Esophagus muscularis mucosa (tissue), 4 donors: ENCODE results near the gene MVB12B. TPM values are rescaled to one million over a fixed set of nuclear protein-coding genes. Genes with fewer than 3 reads are reported as not detected.

Experiments
- DNase-seq: peaks from one replicate; pipeline ENCODE4 v3.0.0-alpha.2; 2017; ENCODE audit errors: extremely low spot score
- H3K27ac ChIP-seq, 4 donors: fragments of 200-600 bp; sonication (generic); replicated peaks in 1 of 4; 1 replicate in 3 of 4; 2 replicates in 1 of 4; pipeline ENCODE4 v1.5.1; 2016 to 2019; ENCODE audit warnings: mild to moderate bottlenecking in 1 of 4
- H3K27me3 ChIP-seq, 4 donors: fragments of 200-600 bp; sonication (generic); one replicate each; pipeline versions ENCODE4 v1.5.1 to v1.6.0; 2016 to 2019
- H3K36me3 ChIP-seq, 4 donors: fragments of 200-600 bp; sonication (generic); one replicate each; pipeline ENCODE4 v1.5.1; 2016 to 2019
- H3K4me1 ChIP-seq, 4 donors: fragments of 200-600 bp; sonication (generic); one replicate each; pipeline ENCODE4 v1.5.1; 2016 to 2019
- H3K4me3 ChIP-seq, 4 donors: fragments of 200-600 bp; sonication (generic); 1 replicate in 2 of 4; 2 replicates in 2 of 4; pipeline ENCODE4 v1.5.1; 2016 to 2019; ENCODE audit warnings: mild to moderate bottlenecking in 4 of 4, moderate library complexity in 1 of 4
- H3K9me3 ChIP-seq, 4 donors: fragments of 200-600 bp; sonication (generic); 1 replicate in 3 of 4; 2 replicates in 1 of 4; pipeline ENCODE4 v1.5.1; 2016 to 2019
- CTCF ChIP-seq, 3 experiments: fragments of 200-600 bp in 2 of 3; fragments of 450-650 bp in 1 of 3; sonication (generic) in 2 of 3; IDR thresholded peaks; one replicate each; pipeline ENCODE4 v1.5.1; 2017 to 2019; ENCODE audit warnings: antibody characterized with exemption in 3 of 3, mild to moderate bottlenecking in 2 of 3, moderate library complexity in 1 of 3
- EP300 ChIP-seq: sonication (generic); formaldehyde crosslinking; IDR thresholded peaks from one replicate; pipeline ENCODE4 v1.6.1; 2017; ENCODE audit warnings: antibody characterized with exemption
- POLR2A ChIP-seq: fragments of 450-650 bp; IDR thresholded peaks from one replicate; pipeline ENCODE4 v1.6.1; 2017; ENCODE audit warnings: antibody characterized with exemption, moderate library complexity, mild to moderate bottlenecking, low read depth
- POLR2AphosphoS5 ChIP-seq, 2 donors: sonication (generic); formaldehyde crosslinking; IDR thresholded peaks; one replicate each; pipeline ENCODE4 v1.6.1; 2017; ENCODE audit warnings: antibody characterized with exemption in 2 of 2
- WGBS: methylation state at CpG from one replicate; pipeline ENCODE4 v1.1.5; 2018; 5-methylcytosine and 5-hydroxymethylcytosine counted together
- intact Hi-C: fragments of 100-400 bp; cut with DNase I; formaldehyde crosslinking; loops from one replicate; pipeline ENCODE4 v1.15.1; 2023
- total RNA-seq, 4 donors: library from RNA; depleted of rRNA; stranded (reverse); fragments of >200 nt; gene quantifications; one replicate each; pipeline versions ENCODE4 v1.1.0 to v1.2.1, GENCODE V29; 2016

The MVB12B gene
- total RNA-seq, 4 donors from 2014 or later, result 14.1 to 25.0 (median 18.4) TPM

DNA sequence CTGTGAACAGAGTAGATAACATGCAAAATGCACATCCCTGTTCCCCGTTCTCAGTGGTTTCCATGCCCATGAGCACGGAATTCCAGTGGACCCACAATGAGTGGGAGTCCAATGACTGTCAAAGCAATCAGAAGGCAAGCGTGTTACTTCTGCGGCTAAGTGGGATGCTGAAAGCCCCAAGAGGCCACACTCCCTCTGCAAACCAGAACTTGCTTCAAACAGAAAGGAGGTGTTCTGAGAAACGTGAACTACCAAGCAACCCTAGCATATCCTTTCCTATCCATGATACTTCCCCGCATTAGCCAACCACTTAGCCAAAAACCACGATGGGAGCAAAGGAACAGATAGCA lies 21.7 kb upstream of the MVB12B start:
- intact Hi-C loops, result loop anchor here (5.0 kb wide), 2 partner anchors 92 to 187 kb away; no protein-coding TSS in a partner anchor
- WGBS, result 89% methylated on average over 7 of the region's 7 CpGs
- TF ChIP-seq POLR2A (no peak), POLR2AphosphoS5 (IDR thresholded peaks at IDR 0.05) (no peak), EP300 (no peak), CTCF (IDR thresholded peaks at IDR 0.05) (no peak)

GRCh38 chr9:126306071-126306647 lies 20.5 kb upstream of the MVB12B start:
- H3K9me3 ChIP-seq, result no peaks in the 10 kb centered on the region
- intact Hi-C loops, result no loop called here
- no peaks in the 10 kb centered on the region for H3K36me3 ChIP-seq
- DNase-seq, result no peak
- H3K27ac ChIP-seq, result no peak overlapping the region
- H3K27me3 ChIP-seq, result no peaks in the 10 kb centered on the region
- WGBS, result 100% methylated on average over 6 of the region's 6 CpGs
- no peak overlapping the region for H3K4me3 ChIP-seq
- no peak for TF ChIP-seq POLR2AphosphoS5 (IDR thresholded peaks at IDR 0.05)
- no peak for TF ChIP-seq POLR2A
- TF ChIP-seq EP300, result no peak
- no peak for TF ChIP-seq CTCF (IDR thresholded peaks at IDR 0.05)
- peaks cover 0 to 8% (median 0%) of the 10 kb centered on the region in 4 donors for H3K4me1 ChIP-seq

More for the DNA sequence above, 21.7 kb upstream of the MVB12B start:
- DNase-seq, result no peak
- no peak overlapping the region for H3K4me3 ChIP-seq
- H3K36me3 ChIP-seq, result no peaks in the 10 kb centered on the region
- no peaks in the 10 kb centered on the region for H3K9me3 ChIP-seq
- no peak overlapping the region for H3K27ac ChIP-seq
- H3K27me3 ChIP-seq, result no peaks in the 10 kb centered on the region
- peaks cover 0 to 8% (median 0%) of the 10 kb centered on the region in 4 donors for H3K4me1 ChIP-seq

GRCh38 chr9:126307322-126308061 lies 19.1 kb upstream of the MVB12B start:
- no peak for TF ChIP-seq POLR2A
- TF ChIP-seq POLR2AphosphoS5 (IDR thresholded peaks at IDR 0.05), result no peak
- no peak for TF ChIP-seq EP300
- TF ChIP-seq CTCF (IDR thresholded peaks at IDR 0.05), result no peak
- Histone ChIP-seq H3K27ac (no peak overlapping the region), H3K36me3 (no peaks in the 10 kb centered on the region), H3K4me1 (peaks cover 0 to 8% (median 0%) of the 10 kb centered on the region in 4 donors), H3K27me3 (no peaks in the 10 kb centered on the region), H3K4me3 (no peak overlapping the region), H3K9me3 (no peaks in the 10 kb centered on the region)
- intact Hi-C loops, result no loop called here
- no peak for DNase-seq
- 75% methylated on average over 15 of the region's 15 CpGs for WGBS

DNA sequence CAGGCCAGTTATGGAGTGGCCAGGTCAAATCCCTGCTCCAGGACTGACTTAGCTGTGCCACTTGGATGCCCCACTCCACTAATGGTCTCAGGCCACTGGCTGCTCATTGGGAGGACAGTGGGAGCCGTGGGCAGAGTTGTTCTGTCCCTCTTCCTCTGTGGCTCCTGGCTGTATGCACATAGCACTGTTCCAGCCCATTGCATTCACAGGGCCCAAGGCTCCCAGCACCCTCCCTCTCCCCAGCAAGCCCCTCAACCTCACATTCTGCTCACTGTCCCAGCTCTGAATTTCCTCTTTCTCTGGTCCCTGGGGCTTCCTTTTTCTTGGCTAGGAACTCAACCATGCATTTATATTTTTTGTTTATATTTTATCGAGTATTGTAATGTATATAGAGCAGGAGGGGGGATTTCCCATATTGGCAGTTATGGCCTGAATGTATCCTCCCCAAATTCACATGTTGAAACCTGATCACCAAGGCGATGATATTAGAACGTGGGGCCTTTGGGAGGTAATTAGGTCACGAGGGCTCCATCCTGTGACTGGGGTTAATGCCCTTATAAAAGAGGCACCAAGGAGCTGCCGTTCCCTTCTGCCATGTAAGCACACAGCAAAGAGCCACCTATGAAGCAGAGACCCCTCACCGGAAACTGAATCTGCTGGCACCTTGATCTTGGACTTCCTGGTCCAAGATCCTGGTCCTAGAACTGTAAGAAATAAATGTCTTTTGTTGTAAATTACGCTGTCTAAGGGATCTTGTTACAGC lies 17.0 kb upstream of the MVB12B start:
- Histone ChIP-seq H3K27ac (no peak overlapping the region), H3K36me3 (no peaks in the 10 kb centered on the region), H3K9me3 (no peaks in the 10 kb centered on the region), H3K4me1 (peaks cover 0 to 8% (median 0%) of the 10 kb centered on the region in 4 donors), H3K27me3 (no peaks in the 10 kb centered on the region), H3K4me3 (no peak overlapping the region)
- TF ChIP-seq EP300 (no peak), POLR2A (no peak), CTCF (IDR thresholded peaks at IDR 0.05) (no peak), POLR2AphosphoS5 (IDR thresholded peaks at IDR 0.05) (no peak)
- intact Hi-C loops, result no loop called here
- no peak for DNase-seq
- WGBS, result 66% methylated on average over 8 of the region's 8 CpGs
